CD4-positive, CD25-positive, alpha-beta regulatory T cell (primary cell): ENCODE measurements around the gene IFI6. TPM values are rescaled to one million over a fixed set of nuclear protein-coding genes. Genes with fewer than 3 reads are reported as not detected.

Source experiments
- ATAC-seq, 2 donors: fragments of 150-1000 bp; cut with Tn5 transposase; one replicate each; pipeline ENCODE4 v1.10.0; 2021; ENCODE audit warnings: low read depth in 2 of 2, moderate number of reproducible peaks in 2 of 2, moderate library complexity in 1 of 2
- DNase-seq, 3 donors: peaks; one replicate each; pipeline versions ENCODE4 v3.0.0 to v3.0.0-alpha.2; 2012 to 2022; ENCODE audit warnings: mixed read lengths in 1 of 3
- H3K27ac ChIP-seq: one replicate; pipeline ENCODE4 v1.7.0; 2013; ENCODE audit warnings: mild to moderate bottlenecking, low read length; ENCODE audit not compliant: insufficient read depth, poor library complexity, severe bottlenecking
- H3K27me3 ChIP-seq: one replicate; pipeline ENCODE4 v1.7.0; 2013; ENCODE audit warnings: low read length; ENCODE audit not compliant: control insufficient read depth, insufficient read depth
- H3K36me3 ChIP-seq: one replicate; pipeline ENCODE4 v1.7.0; 2013; ENCODE audit warnings: mild to moderate bottlenecking, low read length, moderate library complexity; ENCODE audit not compliant: control insufficient read depth, insufficient read depth
- H3K4me1 ChIP-seq: 2 replicates; pipeline ENCODE4 v1.7.0; 2013; ENCODE audit warnings: mild to moderate bottlenecking, low read length; ENCODE audit not compliant: insufficient read depth, control insufficient read depth, poor library complexity, severe bottlenecking
- H3K4me3 ChIP-seq: one replicate; pipeline ENCODE4 v1.7.0; 2013; ENCODE audit warnings: low read depth, mild to moderate bottlenecking, low read length, moderate library complexity
- H3K9me3 ChIP-seq, 2 experiments: 1 replicate in 1 of 2; 2 replicates in 1 of 2; pipeline ENCODE4 v1.7.0; 2013; ENCODE audit warnings: low read length in 2 of 2, mild to moderate bottlenecking in 1 of 2, moderate library complexity in 1 of 2; ENCODE audit not compliant: control insufficient read depth in 2 of 2
- H3K27ac Mint-ChIP-seq, 3 donors: one replicate each; pipeline ENCODE4 v1.8.0; 2020 to 2022; ENCODE audit warnings: mild to moderate bottlenecking in 3 of 3, mixed read lengths in 3 of 3, moderate library complexity in 2 of 3
- H3K27me3 Mint-ChIP-seq: one replicate; pipeline ENCODE4 v1.8.0; 2022; ENCODE audit warnings: mild to moderate bottlenecking, mixed read lengths
- H3K36me3 Mint-ChIP-seq: one replicate; pipeline ENCODE4 v1.8.0; 2020; ENCODE audit warnings: mixed read lengths
- H3K4me1 Mint-ChIP-seq, 4 donors: one replicate each; pipeline ENCODE4 v1.8.0; 2020 to 2022; ENCODE audit warnings: mixed read lengths in 4 of 4, mild to moderate bottlenecking in 1 of 4
- H3K4me3 Mint-ChIP-seq, 4 donors: one replicate each; pipeline ENCODE4 v1.8.0; 2020 to 2022; ENCODE audit warnings: mild to moderate bottlenecking in 4 of 4, mixed read lengths in 4 of 4, moderate library complexity in 3 of 4
- H3K9me3 Mint-ChIP-seq, 7 donors: one replicate each; pipeline ENCODE4 v1.8.0; 2020 to 2022; ENCODE audit warnings: mixed read lengths in 7 of 7, mild to moderate bottlenecking in 3 of 7, moderate library complexity in 2 of 7
- polyA plus RNA-seq, 4 donors: library from polyadenylated mRNA; unstranded; fragments of 300-500 nt; fragmentation: Illumina TruSeq; gene quantifications; one replicate each; pipeline ENCODE4 v1.2.3, GENCODE V29; 2021
- total RNA-seq: library from RNA; stranded (reverse); gene quantifications from one replicate; pipeline ENCODE4 v1.2.3, GENCODE V29; 2022

The IFI6 gene
- total and polyA plus RNA-seq, 5 donors from 2014 or later: 49.7 to 199 (median 169) TPM

- peak overlapping the region; percentile 90 to 99 (median 96) for H3K4me3 Mint-ChIP-seq
- H3K9me3 ChIP-seq: no peaks in the 10 kb centered on the region
- H3K4me1 Mint-ChIP-seq: peaks cover 0 to 51% (median 32%) of the 10 kb centered on the region in 4 donors
- peaks cover 38% of the 10 kb centered on the region for H3K4me1 ChIP-seq
- H3K9me3 Mint-ChIP-seq: no peaks in the 10 kb centered on the region
- peak; percentile 72 to 87 (median 82) for DNase-seq
- peaks cover 3% of the 10 kb centered on the region for H3K36me3 ChIP-seq
- H3K27me3 Mint-ChIP-seq: peaks cover 8% of the 10 kb centered on the region
- ATAC-seq: peak; percentile 33 to 36
- H3K27me3 ChIP-seq: no peaks in the 10 kb centered on the region
- peak overlapping the region; percentile 80 to 95 (median 93) for H3K27ac Mint-ChIP-seq
- peak overlapping the region; percentile 83 for H3K4me3 ChIP-seq
- H3K36me3 Mint-ChIP-seq: peaks cover 19% of the 10 kb centered on the region
- peak overlapping the region; percentile 25 for H3K27ac ChIP-seq
These were observed 2.9 kb downstream of the IFI6 start for GRCh38 chr1:27668808-27669723.

DNA sequence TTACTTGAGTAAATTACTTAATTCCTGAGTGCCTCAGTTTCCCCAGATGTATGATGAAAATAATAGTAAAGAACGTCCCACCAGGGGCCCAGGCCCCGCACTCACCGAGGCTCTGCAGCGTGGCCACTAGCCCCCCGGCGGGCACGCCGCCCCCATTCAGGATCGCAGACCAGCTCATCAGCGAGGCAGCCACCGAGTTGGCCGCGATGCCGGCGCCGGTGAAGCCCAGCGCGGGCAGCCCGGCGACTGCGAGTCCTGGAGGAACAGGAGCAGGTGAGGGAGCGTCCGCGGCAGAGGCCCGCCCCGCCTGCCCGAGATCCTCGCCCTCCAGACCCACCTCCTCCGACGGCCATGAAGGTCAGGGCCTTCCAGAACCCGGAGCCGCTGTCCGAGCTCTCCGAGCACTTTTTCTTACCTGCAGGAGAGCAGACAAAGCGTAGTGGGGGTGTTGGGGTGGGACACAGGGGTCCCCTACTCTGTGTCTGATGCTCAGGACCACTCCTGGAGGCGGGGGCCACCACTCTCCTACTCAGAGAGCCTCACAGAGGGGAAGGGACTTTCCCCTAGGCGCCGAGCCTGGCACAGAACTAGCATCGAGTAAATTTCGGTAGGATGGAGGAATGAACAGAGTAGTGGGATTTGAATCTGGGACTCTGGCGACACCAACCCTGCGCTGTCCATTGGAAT, 3.7 kb downstream of the IFI6 start:
- peaks cover 19% of the 10 kb centered on the region for H3K36me3 Mint-ChIP-seq
- H3K4me3 Mint-ChIP-seq: no peak overlapping the region
- Histone ChIP-seq H3K4me1 (peaks cover 41% of the 10 kb centered on the region), H3K27me3 (no peaks in the 10 kb centered on the region), H3K4me3 (no peak overlapping the region), H3K27ac (no peak overlapping the region), H3K9me3 (no peaks in the 10 kb centered on the region), H3K36me3 (peaks cover 3% of the 10 kb centered on the region)
- ATAC-seq (no peak), DNase-seq (no peak)
- no peaks in the 10 kb centered on the region for H3K9me3 Mint-ChIP-seq
- H3K4me1 Mint-ChIP-seq: peaks cover 2 to 54% (median 34%) of the 10 kb centered on the region in 4 donors
- H3K27ac Mint-ChIP-seq: no peak overlapping the region
- H3K27me3 Mint-ChIP-seq: peaks cover 8% of the 10 kb centered on the region

DNA sequence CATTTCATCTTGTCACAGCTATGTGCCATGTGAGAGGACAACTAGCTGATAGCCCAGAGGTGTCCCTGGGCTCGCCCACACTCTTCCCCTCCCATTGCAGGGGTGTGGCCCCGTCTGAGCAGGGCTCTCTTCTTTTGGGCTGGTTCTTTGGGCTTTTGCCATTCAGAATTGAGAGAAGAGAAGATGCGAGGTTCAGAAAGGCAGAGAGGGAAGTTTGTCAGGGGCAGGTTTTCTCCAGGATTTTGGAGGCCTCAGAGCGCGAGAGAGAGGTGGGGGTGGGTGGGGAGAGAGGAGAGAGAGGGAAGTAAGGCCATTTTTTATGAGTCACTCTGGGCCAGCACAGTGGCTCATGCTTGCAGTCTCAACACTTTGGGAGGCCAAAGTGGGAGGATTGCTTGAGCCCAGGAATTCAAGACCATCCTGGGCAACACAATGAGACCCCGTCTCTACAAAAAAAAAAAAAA, 5.2 kb downstream of the IFI6 start:
- peaks cover 19% of the 10 kb centered on the region for H3K36me3 Mint-ChIP-seq
- H3K27ac ChIP-seq: no peak overlapping the region
- ATAC-seq (no peak), DNase-seq (no peak)
- H3K4me1 Mint-ChIP-seq: peaks cover 6 to 58% (median 40%) of the 10 kb centered on the region in 4 donors
- peak overlapping the region in 1 of 3 donors; percentile 78 for H3K27ac Mint-ChIP-seq
- H3K4me3 ChIP-seq: no peak overlapping the region
- no peaks in the 10 kb centered on the region for H3K9me3 Mint-ChIP-seq
- H3K27me3 ChIP-seq: no peaks in the 10 kb centered on the region
- H3K4me1 ChIP-seq: peaks cover 46% of the 10 kb centered on the region
- peak overlapping the region in 1 of 4 donors; percentile 54 for H3K4me3 Mint-ChIP-seq
- peaks cover 3% of the 10 kb centered on the region for H3K36me3 ChIP-seq
- peaks cover 8% of the 10 kb centered on the region for H3K27me3 Mint-ChIP-seq
- H3K9me3 ChIP-seq: no peaks in the 10 kb centered on the region

DNA sequence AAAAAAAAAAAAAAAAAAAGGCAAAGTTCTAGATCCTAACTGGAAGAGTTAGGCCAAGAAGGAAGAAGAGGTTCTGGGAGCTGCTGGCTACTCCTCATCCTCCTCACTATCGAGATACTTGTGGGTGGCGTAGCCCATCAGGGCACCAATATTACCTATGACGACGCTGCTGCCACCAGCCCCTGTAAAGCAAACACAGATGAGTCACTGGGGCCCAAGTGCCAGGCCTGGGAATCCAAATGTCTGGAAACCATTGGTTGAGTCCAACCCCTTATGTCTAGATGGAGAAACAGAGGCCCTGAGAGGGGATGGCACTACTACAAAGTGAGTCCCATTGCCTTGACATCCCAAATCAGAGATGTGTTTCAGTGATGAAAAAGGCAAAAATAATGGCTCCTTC, 5.7 kb downstream of the IFI6 start:
- DNase-seq: no peak
- Histone ChIP-seq H3K27me3 (no peaks in the 10 kb centered on the region), H3K9me3 (no peaks in the 10 kb centered on the region), H3K4me3 (no peak overlapping the region), H3K4me1 (peaks cover 46% of the 10 kb centered on the region), H3K36me3 (peaks cover 3% of the 10 kb centered on the region), H3K27ac (no peak overlapping the region)
- Mint-ChIP-seq H3K4me3 (no peak overlapping the region), H3K4me1 (peaks cover 9 to 58% (median 42%) of the 10 kb centered on the region in 4 donors), H3K9me3 (no peaks in the 10 kb centered on the region), H3K27ac (peak overlapping the region in 1 of 3 donors; percentile 78), H3K36me3 (peaks cover 19% of the 10 kb centered on the region), H3K27me3 (peaks cover 8% of the 10 kb centered on the region)
- no peak for ATAC-seq

- peaks cover 19% of the 10 kb centered on the region for H3K36me3 Mint-ChIP-seq
- Histone ChIP-seq H3K36me3 (peaks cover 3% of the 10 kb centered on the region), H3K27ac (no peak overlapping the region), H3K9me3 (no peaks in the 10 kb centered on the region), H3K4me1 (peaks cover 48% of the 10 kb centered on the region), H3K27me3 (no peaks in the 10 kb centered on the region), H3K4me3 (no peak overlapping the region)
- H3K4me1 Mint-ChIP-seq: peaks cover 16 to 58% (median 45%) of the 10 kb centered on the region in 4 donors
- no peak overlapping the region for H3K27ac Mint-ChIP-seq
- H3K27me3 Mint-ChIP-seq: peaks cover 4% of the 10 kb centered on the region
- no peak for ATAC-seq
- no peak overlapping the region for H3K4me3 Mint-ChIP-seq
- DNase-seq: no peak
- peaks cover 0 to 2% (median 0%) of the 10 kb centered on the region in 7 donors for H3K9me3 Mint-ChIP-seq
These were observed 6.9 kb downstream of the IFI6 start for GRCh38 chr1:27665016-27665651.

GRCh38 chr1:27664291-27664690, 7.7 kb downstream of the IFI6 start:
- Mint-ChIP-seq H3K36me3 (peaks cover 19% of the 10 kb centered on the region), H3K9me3 (peaks cover 0 to 2% (median 0%) of the 10 kb centered on the region in 7 donors), H3K27ac (no peak overlapping the region), H3K4me3 (no peak overlapping the region), H3K4me1 (peaks cover 16 to 56% (median 43%) of the 10 kb centered on the region in 4 donors), H3K27me3 (peaks cover 4% of the 10 kb centered on the region)
- no peak for ATAC-seq
- Histone ChIP-seq H3K36me3 (peaks cover 3% of the 10 kb centered on the region), H3K9me3 (no peaks in the 10 kb centered on the region), H3K4me3 (no peak overlapping the region), H3K27me3 (no peaks in the 10 kb centered on the region), H3K27ac (no peak overlapping the region), H3K4me1 (peaks cover 45% of the 10 kb centered on the region)
- DNase-seq: no peak

DNA sequence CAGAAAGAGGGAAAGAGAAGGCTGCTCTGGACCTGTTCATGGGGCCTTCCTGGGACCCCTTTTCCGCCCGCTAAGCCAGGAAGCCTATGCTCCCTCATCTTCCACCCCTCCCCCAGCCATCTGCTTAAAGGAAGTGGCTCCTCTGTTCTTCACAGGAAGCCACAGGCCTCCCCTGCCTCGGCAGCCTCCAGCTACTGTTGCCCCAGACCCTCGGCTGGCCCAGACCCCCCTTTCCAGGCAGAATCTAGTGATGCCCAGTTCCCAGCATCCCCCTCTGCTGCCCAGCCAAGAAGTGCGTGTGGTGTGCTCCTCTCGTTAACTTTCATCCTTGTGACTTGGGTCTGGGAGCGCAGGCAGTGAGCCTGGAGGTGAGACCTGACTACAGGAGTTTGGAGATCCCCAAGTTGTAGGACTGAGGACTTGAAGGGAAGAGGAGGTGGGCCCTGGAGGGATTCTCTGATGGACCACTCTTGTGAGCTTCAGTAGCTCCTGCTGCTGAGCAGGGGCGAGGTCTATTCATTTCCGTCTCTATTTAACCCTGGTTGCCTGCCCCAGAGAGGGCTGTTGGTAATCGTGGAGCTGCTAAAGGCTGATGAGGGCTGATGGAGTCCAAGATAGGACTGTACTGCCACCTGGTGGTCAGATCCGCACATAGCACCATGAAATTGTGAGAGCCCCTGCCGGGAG, 9.1 kb downstream of the IFI6 start:
- H3K4me3 Mint-ChIP-seq: peak overlapping the region; percentile 76 to 91 (median 89)
- H3K27ac Mint-ChIP-seq: peak overlapping the region; percentile 95 to 100 (median 99)
- peak; percentile 82 to 93 (median 89) for DNase-seq
- Histone ChIP-seq H3K27me3 (no peaks in the 10 kb centered on the region), H3K27ac (peak overlapping the region; percentile 88), H3K4me1 (peaks cover 45% of the 10 kb centered on the region), H3K4me3 (peak overlapping the region; percentile 59), H3K9me3 (no peaks in the 10 kb centered on the region), H3K36me3 (peaks cover 3% of the 10 kb centered on the region)
- peaks cover 15% of the 10 kb centered on the region for H3K36me3 Mint-ChIP-seq
- peaks cover 4% of the 10 kb centered on the region for H3K27me3 Mint-ChIP-seq
- peak; percentile 84 for ATAC-seq
- peaks cover 0 to 2% (median 0%) of the 10 kb centered on the region in 7 donors for H3K9me3 Mint-ChIP-seq
- H3K4me1 Mint-ChIP-seq: peaks cover 16 to 61% (median 44%) of the 10 kb centered on the region in 4 donors
